ENCODE results near the gene AP1S1.

Gene AP1S1

GRCh38 chr7:101159696-101160674 lies 5.7 kb downstream of the AP1S1 start:
- DNase-seq (ENCODE audit: low spot score): no peak

DNA sequence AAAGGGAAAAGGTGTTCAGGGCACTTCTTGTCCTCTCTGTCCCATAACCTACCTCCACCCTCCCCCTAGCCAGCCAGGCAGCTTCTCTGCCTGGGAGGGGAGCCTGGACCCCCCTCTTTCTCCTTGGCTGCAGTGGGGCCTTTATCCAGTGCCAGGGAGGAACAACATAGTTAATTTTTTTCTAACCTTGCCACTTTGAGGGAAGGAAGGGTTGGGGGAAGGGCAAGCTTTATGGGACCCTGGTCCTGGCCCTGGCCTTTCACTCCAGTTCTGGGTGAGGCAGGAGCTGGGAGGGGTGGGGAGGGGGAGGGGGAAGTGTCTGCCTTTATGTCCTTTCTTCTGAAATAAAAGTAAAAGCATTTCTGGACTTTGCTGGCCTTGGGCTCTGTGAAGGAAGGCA lies 6.6 kb downstream of the AP1S1 start:
- DNase-seq (ENCODE audit: low spot score): no peak

DNA sequence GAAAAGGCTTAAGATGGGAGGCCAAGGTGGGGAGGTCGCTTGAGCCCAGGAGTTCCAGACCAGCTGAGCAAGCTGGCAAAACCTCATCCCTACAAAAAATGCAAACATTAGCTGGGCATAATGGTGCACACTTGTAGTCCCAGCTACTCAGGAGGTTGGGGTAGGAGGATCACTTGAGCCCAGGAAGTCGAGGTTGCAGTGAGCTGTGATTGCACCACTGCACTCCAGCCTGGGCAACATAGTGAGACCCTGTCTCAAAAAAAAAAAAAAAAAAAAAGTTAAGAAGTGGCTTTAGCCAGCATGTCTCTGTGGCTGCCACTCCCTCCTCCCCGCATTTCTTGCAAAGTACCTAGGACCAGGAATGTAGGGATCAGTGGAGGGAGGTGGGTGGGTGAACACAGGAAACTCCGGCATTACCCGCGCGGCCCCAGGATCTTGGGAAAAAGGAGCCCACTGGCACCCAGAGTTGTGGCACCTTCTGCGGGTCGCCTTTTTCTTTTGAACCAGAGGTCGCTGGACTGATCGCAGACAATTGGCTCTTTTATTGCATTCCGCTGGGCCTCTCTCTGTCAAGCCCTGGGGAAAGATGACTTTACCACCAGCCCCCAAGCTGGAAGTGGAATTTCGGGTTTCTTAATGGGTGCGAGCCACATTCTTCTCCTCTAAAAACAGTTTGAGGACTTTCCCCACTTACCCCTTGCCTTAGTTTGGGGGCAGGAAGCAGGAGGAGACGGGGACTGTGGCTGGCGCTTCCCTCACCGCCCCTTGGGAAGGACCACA lies 7.6 kb downstream of the AP1S1 start:
- DNase-seq (ENCODE audit: low spot score): no peak

- no peak for DNase-seq (ENCODE audit: low spot score)
Observed at GRCh38 chr7:101162551-101163278, 8.4 kb downstream of the AP1S1 start.

DNA sequence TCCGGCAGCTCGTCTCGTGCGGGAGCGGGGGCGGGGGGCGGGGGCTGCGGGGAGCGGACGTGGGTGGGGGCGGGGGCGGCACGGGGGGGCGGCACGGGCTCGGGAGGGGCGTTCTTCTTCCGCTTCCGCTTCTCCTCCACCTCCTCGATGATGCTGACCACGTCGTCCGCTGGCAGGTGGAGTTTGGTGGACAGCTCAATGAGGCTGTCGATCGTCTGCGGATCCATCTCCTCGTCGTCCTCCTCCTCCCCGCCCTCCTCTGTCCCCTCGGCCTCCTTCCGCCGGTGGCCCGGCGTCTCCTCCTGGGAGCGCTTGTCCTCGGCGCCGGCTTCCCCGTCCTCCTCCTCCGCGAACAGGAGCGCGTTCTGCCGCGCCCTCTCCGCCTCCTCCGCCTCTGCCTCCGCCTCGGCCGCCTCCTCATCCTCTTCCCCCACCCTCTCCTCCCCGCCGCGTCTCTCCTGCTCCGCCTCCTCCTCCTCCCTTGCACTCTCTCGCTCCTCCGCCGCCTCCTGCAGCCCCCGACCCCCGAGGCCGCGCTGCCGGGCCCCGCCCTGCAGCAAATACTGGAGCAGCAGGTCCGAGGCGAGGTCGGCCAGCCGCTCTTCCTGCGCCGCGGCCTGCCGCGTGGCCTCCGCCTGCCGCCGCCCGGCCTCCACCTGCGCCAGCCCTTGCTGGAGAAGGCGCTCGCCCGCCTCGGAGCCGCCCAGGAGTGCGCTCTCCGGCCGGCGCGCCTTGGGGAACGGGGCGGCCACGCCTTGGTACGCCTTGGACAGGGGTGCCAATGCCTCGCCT lies 9.2 kb downstream of the AP1S1 start:
- DNase-seq (ENCODE audit: low spot score): no peak

GRCh38 chr7:101164071-101164840 lies 10.0 kb downstream of the AP1S1 start:
- no peak for DNase-seq (ENCODE audit: low spot score)

GRCh38 chr7:101165075-101165957 lies 11.0 kb downstream of the AP1S1 start, which contains the start of gene VGF:
VGF (minus strand) TSS chr7:101165569; CDS start chr7:101164843, 726 bp downstream.
- peak; percentile 87 for DNase-seq (ENCODE audit: low spot score)

DNA sequence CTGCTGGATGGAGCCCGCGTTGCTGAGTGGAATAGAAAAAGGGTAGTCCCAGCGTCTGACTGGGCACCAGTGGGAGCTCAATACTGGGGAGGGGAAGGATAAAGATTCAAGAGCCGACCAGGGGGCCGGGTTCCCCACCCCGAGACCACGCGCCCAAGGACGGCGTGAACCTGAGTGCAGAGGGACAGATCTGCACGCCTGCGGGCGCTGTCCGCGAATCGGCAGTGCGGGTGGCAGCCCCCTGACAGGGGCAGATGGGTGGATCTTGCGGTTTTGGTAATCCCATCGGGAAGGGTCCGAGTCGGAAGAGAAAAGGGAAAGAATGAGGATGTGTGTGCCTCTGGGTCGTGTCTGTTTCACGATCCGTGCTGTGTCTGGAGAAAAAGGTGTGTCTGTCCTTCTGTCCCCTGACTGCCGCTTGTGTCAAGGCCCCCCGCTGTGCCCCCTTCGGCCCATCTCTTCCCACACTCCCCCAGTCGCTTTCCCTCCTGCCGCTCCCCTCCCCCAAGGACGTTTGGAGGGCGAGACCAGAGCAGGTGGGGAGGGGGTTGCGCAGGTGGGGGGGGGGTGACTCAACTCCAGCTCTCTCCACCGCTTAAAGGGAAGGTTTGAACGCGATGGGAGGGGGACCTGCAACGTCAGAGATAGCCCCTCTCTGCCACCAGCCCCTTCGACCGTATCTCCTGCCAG lies 11.8 kb downstream of the AP1S1 start:
- DNase-seq (ENCODE audit: low spot score): no peak

DNA sequence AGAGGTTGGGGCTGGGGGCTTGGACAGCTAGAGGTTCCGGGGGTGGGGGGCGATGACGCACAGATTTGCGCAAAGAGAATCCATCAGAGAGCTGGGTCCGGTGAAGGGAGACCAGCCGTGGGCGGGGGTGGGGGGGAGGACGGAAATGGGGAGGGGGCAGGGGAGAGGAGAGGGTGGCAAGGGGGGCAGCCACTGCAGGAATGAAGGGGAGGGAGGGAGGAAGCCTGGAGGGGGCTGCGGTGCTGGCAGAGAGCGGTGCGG lies 12.3 kb downstream of the AP1S1 start:
- DNase-seq (ENCODE audit: low spot score): no peak

GRCh38 chr7:101166909-101167644 lies 12.8 kb downstream of the AP1S1 start:
- DNase-seq (ENCODE audit: low spot score): no peak

GRCh38 chr7:101167645-101168411 lies 13.6 kb downstream of the AP1S1 start:
- no peak for DNase-seq (ENCODE audit: low spot score)

- DNase-seq (ENCODE audit: low spot score): no peak
Observed at GRCh38 chr7:101168412-101169049, 14.3 kb downstream of the AP1S1 start.

GRCh38 chr7:101169110-101169837 lies 15.0 kb downstream of the AP1S1 start:
- no peak for DNase-seq (ENCODE audit: low spot score)

GRCh38 chr7:101169838-101170551 lies 15.7 kb downstream of the AP1S1 start:
- peak; percentile 72 for DNase-seq (ENCODE audit: low spot score)

DNA sequence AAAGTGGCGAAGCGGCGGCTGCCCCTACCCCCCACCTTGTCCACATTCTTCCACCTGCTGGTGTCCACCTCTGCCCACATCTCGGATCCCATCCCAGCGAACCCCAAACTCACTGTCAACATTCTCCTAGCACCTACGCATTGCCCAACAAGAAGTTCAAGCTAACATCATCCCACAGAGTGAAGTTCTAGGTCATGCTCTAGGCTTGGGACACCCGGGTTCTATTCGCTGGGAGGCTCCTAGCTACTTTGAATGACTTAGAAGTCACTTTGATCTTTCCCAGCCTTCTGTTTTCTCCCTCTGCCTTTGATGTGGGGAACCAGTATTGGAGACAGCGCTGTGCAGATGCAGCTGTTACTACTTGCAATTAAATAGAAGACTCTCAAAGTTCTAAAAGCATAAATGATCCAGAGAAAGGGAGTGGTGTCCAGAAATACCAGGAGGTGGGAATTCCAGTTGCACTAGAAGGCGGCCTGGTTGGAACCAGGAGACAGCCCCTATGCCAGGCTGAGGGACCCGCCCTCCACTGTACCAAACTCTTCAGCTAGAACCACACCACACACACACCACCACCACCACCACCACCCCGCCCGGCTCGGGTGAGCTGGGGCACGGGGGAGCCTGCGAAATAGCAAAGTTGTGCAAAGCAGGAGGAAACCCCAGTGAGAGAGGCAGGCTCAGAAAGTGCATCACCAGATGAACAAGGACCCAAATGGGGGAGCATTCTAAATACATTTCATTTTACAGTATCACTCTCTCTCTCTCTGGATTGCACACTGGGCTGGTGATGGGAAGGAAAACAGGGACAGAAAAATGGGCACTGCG lies 16.6 kb downstream of the AP1S1 start:
- no peak for DNase-seq (ENCODE audit: low spot score)

Measured in hematopoietic multipotent progenitor cell treated with erythropoietin and hydrocortisone succinate and interleukin-3 and kit ligand, for 15 days (in vitro differentiated cells).